Pons (tissue), 1 donor: ENCODE measurements around the gene CHD5.
A peak's percentile ranks its signal among the peaks of the same experiment; 100 is the strongest.

Experiments
- DNase-seq: peaks from one replicate; pipeline ENCODE4 v3.0.0-alpha.2; 2016; ENCODE audit warnings: low spot score

Gene CHD5

GRCh38 chr1:6130596-6130995, 49.5 kb downstream of the CHD5 start:
- no peak for DNase-seq

DNA sequence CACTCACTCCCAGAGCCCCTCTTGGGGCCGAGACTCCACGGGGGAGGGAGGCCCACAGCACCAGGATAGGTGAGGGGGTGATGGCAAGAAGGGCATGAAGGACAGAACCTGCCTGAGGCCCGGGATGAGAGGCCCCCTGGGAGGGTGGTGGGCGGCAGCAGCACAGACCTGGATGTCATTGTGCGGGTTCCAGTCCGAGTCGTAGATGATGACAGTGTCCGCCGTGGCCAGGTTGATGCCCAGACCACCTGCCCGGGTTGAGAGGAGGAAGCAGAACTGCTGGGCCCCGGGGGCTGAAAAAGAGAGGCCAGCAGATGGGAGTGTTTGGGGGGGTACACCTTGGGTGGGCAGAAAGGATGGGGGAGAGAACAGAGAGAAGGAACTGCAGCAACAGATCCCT, 50.1 kb downstream of the CHD5 start:
- no peak for DNase-seq

GRCh38 chr1:6129313-6129712, 50.8 kb downstream of the CHD5 start:
- no peak for DNase-seq

- DNase-seq, result no peak
These were observed 51.6 kb downstream of the CHD5 start for GRCh38 chr1:6128276-6129081.

DNA sequence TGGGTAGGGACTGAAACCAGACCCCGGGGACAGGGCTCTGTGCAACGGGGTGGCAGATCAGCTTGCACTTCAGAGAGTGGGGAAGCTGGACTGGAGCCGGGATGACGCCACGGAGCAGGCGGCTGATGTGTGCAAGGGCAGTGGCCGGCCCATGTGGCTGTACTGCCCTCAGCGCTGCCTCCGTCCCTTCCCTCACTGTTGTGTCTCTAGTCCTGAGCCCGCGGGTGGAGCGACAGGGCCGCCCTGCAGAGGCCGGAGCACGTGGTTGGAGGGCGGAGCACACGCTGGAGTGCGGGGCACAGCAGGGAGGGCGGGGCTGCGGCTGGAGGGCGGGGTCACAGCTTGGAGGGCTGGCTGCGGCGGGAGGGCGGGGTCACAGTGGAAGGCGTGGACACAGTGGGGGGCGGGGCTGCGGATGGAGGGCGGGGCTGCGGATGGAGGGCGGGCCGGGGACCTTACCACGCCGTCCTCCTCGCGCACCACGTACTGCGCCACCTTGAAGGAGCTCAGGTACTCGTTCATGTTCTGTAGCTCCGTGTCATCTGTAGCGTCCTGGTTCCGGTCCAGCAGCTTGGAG, 52.4 kb downstream of the CHD5 start:
- DNase-seq, result peak; percentile 13

- no peak for DNase-seq
These were observed 53.5 kb downstream of the CHD5 start for GRCh38 chr1:6126521-6127067.

DNA sequence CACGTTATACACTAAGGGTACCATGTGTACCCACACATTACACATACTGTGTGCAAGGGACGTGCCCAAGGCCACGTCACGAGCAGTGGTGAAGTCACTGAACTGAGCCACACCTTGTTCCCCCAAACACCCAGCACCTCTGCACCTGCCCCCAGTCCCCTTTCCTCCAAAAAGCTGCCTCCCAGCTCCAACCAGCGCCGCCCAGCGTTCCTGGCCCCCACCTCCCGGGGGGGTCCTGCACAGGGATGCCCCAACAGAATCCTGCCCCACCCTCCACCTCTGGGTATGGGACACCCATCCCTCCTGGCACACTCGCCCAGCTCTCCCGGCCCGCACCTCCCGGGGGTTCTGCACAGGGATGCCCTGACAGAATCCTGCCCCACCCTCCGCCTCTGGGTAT, 54.1 kb downstream of the CHD5 start:
- no peak for DNase-seq

DNA sequence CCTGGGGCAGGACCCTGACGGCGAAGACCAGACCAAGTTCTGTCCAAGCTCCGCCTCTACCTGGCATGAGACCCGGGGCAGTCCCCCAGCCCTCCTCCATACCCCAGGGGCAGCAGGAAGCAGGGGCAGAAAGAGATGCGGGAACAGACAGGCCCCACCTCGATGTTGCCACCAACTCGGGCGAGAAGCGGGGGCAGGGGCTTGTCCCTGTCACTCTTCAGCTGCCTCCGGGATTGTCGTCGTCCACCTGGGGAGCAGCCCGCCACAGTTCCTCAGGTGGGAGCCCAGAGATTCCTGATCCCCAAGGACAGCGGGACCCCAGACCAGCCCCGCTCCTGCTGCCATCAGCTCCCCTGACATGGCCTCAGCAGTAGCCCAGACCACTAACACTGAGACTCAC, 54.8 kb downstream of the CHD5 start:
- DNase-seq, result no peak

GRCh38 chr1:6124746-6125365, 55.3 kb downstream of the CHD5 start:
- DNase-seq, result no peak

- no peak for DNase-seq
These were observed 55.8 kb downstream of the CHD5 start for GRCh38 chr1:6124341-6124740.

- DNase-seq, result no peak
These were observed 56.3 kb downstream of the CHD5 start for GRCh38 chr1:6123816-6124215.

DNA sequence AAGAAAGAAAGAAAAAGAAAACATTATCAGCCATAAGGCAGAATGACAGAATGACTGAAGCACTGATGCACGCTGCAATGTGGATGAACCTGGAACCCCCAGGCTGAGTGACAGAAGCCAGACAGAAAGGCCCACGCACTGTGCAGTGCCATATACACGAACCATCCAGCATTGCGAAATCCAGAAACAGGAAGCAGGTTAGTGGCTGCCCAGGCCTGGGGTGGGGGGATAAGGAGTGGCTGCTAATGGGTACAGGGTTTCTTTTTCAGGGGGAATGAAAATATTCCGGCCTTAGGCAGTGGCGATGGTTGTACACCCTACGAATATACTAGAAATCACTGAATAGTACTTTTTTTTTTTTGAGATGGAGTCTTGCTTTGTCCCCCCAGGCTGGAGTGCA, 57.0 kb downstream of the CHD5 start:
- DNase-seq, result no peak

GRCh38 chr1:6121651-6122370, 58.3 kb downstream of the CHD5 start:
- no peak for DNase-seq

DNA sequence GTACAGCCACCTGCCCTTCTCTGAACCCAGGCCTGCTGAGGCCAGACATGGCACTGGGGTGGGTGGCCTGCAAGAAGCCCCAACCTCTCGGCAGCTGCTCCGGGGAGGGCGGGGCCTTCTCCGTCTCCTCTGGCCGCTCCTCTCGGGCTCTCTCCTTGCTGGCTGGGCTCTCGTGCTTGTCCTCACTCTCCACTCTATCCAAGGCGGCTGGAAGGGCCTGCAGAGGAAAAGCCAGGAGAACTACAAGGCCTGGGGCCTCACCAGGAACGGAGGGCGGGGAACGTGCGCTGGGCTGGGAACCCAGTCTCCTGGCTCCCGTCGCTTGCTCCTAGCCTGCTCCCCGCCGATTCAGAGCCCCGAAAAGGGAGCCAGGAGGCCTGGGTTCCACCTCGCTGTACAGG, 59.1 kb downstream of the CHD5 start:
- DNase-seq, result no peak

- no peak for DNase-seq
These were observed 61.7 kb downstream of the CHD5 start for GRCh38 chr1:6118415-6118814.

GRCh38 chr1:6117624-6118023, 62.5 kb downstream of the CHD5 start:
- DNase-seq, result no peak

DNA sequence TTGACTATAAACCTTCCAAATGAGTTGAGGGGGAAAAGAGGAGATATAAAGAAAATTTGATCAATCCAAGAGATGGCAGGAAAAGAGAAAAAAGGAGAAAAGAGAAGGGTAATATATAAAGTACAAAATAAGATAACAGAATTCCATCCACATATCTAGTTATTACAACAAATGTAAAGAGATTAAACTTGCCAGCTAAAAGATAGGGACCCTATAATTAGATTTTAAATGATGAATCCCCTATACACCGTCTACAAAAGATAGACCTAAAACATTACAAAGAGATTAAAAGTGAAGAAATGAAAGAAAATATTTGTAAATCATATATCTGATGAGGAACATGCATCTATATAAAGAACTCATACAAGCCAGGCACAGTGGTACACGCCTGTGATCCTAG, 63.1 kb downstream of the CHD5 start:
- no peak for DNase-seq

GRCh38 chr1:6116137-6116536, 64.0 kb downstream of the CHD5 start:
- DNase-seq, result no peak

DNA sequence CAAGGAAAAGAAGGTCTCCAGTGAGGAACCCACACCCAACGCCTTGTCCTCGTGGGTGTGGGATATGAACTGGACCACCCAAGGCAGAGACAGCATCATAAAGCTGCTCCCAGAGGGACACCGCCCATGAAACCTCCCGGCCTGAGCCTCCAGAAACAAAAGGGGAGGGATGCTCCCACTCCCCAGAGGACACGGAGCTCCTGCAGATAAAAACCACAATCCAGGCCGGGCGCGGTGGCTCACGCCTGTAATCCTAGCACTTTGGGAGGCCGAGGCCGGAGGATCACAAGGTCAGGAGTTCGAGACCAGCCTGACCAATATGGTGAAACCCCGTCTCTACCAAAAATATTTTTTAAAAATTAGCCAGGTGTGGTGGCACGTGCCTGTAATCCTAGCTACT, 66.4 kb downstream of the CHD5 start:
- no peak for DNase-seq

- DNase-seq, result no peak
These were observed 67.0 kb downstream of the CHD5 start for GRCh38 chr1:6113116-6113515.

DNA sequence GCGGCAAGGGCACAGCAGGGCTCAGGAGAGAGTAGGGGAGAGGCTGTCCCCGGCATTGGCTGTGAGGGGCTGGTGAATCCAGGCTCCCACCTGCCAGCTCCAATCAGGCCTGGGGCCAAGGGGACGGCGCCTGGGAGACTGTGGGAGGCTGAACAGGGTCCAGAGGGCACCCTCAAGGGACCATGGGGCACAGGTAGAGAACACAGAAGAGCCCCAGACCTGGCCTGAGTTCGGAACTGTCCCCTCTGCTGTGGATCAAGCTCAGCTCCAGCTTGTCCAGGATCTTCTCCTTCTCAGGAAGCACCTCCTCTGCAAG, 67.5 kb downstream of the CHD5 start:
- DNase-seq, result no peak

DNA sequence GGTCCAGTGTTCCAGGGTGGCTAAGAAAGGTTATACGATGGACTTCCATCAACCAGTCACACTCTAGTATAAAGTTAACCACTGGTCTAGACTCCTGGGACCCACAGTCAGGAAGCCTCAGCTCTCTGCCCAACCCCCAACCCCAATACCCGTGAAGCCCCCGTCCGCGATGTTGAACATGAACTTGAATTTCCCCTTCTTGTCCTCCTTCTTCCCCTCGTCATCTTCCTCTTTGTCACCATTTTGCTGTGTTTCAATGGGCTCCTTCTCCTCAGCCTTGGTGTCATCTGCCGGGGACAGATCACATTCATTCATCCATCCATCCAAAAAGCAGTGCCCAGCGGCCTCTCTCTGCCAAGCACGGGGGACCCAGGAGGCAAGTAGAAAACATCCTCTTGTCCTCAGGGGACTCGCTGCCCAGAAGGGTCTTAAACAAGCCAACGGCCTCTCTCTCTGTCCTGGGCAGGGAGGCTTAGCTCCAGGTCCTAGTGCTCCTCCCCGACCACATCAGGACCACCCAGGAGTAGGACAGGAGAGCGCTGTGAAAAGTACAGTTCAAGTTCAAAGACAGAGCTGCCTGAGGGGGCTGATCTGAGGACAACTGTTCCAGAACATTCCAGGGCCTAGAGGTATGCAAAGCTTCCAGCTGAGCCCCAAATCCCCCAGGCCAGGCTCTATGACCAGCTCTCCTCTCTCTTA, 68.0 kb downstream of the CHD5 start:
- no peak for DNase-seq
